ENCODE data around the gene IPMK.
"Not testable (repeated sequence)": the region's sequence is repeated elsewhere in the genome, so short reads cannot be mapped to it uniquely, and the experiment has no call there.

Gene IPMK

GRCh38 chr10:58262766-58263165 lies 4.9 kb downstream of the IPMK start:
- no peak for TF ChIP-seq CTCF (IDR thresholded peaks at IDR 0.05)
- intact Hi-C loops (cut with DNase I; ENCODE audit: low total_unique reads), result no loop called here
- no peaks in the 10 kb centered on the region for H3K36me3 ChIP-seq
- no peaks in the 10 kb centered on the region for H3K9me3 ChIP-seq
- H3K27me3 ChIP-seq, result no peaks in the 10 kb centered on the region
- DNase-seq, result no peak
- peaks cover 0 to 18% (median 7%) of the 10 kb centered on the region in 4 donors for H3K4me1 ChIP-seq
- no peak overlapping the region for H3K4me3 ChIP-seq
- no peak overlapping the region for H3K27ac ChIP-seq

GRCh38 chr10:58260334-58260733 lies 7.4 kb downstream of the IPMK start:
- no peaks in the 10 kb centered on the region for H3K9me3 ChIP-seq
- TF ChIP-seq CTCF (IDR thresholded peaks at IDR 0.05), result no peak
- no peak overlapping the region for H3K4me3 ChIP-seq
- H3K4me1 ChIP-seq, result peaks cover 0 to 6% (median 3%) of the 10 kb centered on the region in 4 donors
- no peak for DNase-seq
- H3K36me3 ChIP-seq, result no peaks in the 10 kb centered on the region
- H3K27me3 ChIP-seq, result no peaks in the 10 kb centered on the region
- no peak overlapping the region for H3K27ac ChIP-seq
- intact Hi-C loops (cut with DNase I; ENCODE audit: low total_unique reads), result no loop called here

- H3K4me3 ChIP-seq, result no peak overlapping the region
- intact Hi-C loops (cut with DNase I; ENCODE audit: low total_unique reads), result no loop called here
- no peak overlapping the region for H3K27ac ChIP-seq
- no peak for TF ChIP-seq CTCF (IDR thresholded peaks at IDR 0.05)
- no peaks in the 10 kb centered on the region for H3K9me3 ChIP-seq
- H3K27me3 ChIP-seq, result no peaks in the 10 kb centered on the region
- no peaks in the 10 kb centered on the region for H3K36me3 ChIP-seq
- DNase-seq, result no peak
- no peaks in the 10 kb centered on the region for H3K4me1 ChIP-seq
These were observed 8.6 kb downstream of the IPMK start for GRCh38 chr10:58258977-58259692.

- DNase-seq; H3K27me3 ChIP-seq; H3K36me3 ChIP-seq; H3K4me3 ChIP-seq; H3K27ac ChIP-seq; intact Hi-C loops (cut with DNase I; ENCODE audit: low total_unique reads); H3K4me1 ChIP-seq; H3K9me3 ChIP-seq: not testable (repeated sequence)
These were observed 11.5 kb downstream of the IPMK start for GRCh38 chr10:58256013-58256780.

- no peak for TF ChIP-seq CTCF (IDR thresholded peaks at IDR 0.05)
- Histone ChIP-seq H3K9me3 (no peaks in the 10 kb centered on the region), H3K27me3 (no peaks in the 10 kb centered on the region), H3K4me1 (no peaks in the 10 kb centered on the region), H3K36me3 (no peaks in the 10 kb centered on the region), H3K4me3 (no peak overlapping the region), H3K27ac (no peak overlapping the region)
- DNase-seq, result no peak
- intact Hi-C loops (cut with DNase I; ENCODE audit: low total_unique reads), result no loop called here
These were observed 13.1 kb downstream of the IPMK start for GRCh38 chr10:58254644-58255043.

GRCh38 chr10:58253184-58253583 lies 14.5 kb downstream of the IPMK start:
- Histone ChIP-seq H3K4me1 (no peaks in the 10 kb centered on the region), H3K9me3 (no peaks in the 10 kb centered on the region), H3K27ac (no peak overlapping the region), H3K4me3 (no peak overlapping the region), H3K36me3 (no peaks in the 10 kb centered on the region), H3K27me3 (no peaks in the 10 kb centered on the region)
- no peak for TF ChIP-seq CTCF (IDR thresholded peaks at IDR 0.05)
- intact Hi-C loops (cut with DNase I; ENCODE audit: low total_unique reads), result no loop called here
- DNase-seq, result no peak

- H3K4me3 ChIP-seq; H3K36me3 ChIP-seq; DNase-seq; H3K27ac ChIP-seq; intact Hi-C loops (cut with DNase I; ENCODE audit: low total_unique reads); H3K27me3 ChIP-seq; H3K4me1 ChIP-seq; H3K9me3 ChIP-seq: not testable (repeated sequence)
These were observed 23.0 kb downstream of the IPMK start for GRCh38 chr10:58244666-58245065.

GRCh38 chr10:58244242-58244641 lies 23.5 kb downstream of the IPMK start:
- H3K9me3 ChIP-seq; H3K27ac ChIP-seq; H3K4me1 ChIP-seq; DNase-seq; intact Hi-C loops (cut with DNase I; ENCODE audit: low total_unique reads); H3K27me3 ChIP-seq; H3K4me3 ChIP-seq; H3K36me3 ChIP-seq: not testable (repeated sequence)

GRCh38 chr10:58243801-58244200 lies 23.9 kb downstream of the IPMK start:
- DNase-seq; intact Hi-C loops (cut with DNase I; ENCODE audit: low total_unique reads); H3K4me1 ChIP-seq; H3K9me3 ChIP-seq; H3K4me3 ChIP-seq; H3K27me3 ChIP-seq; H3K27ac ChIP-seq; H3K36me3 ChIP-seq: not testable (repeated sequence)

Measured in tibial artery (tissue), 4 donors.